GM12878 (cell line): ENCODE measurements around the gene NR3C1. TPM values are rescaled to one million over a fixed set of nuclear protein-coding genes. Genes with fewer than 3 reads are reported as not detected.

Experiments used
- CBX5 ChIP-seq: sonication (generic); IDR thresholded peaks from 2 replicates; pipeline ENCODE4 v1.6.1; 2016; ENCODE audit warnings: low read depth, moderate library complexity, mild to moderate bottlenecking, inconsistent platforms
- EP300 ChIP-seq, 2 experiments: fragments of 150-350 bp in 1 of 2; IDR thresholded peaks; 2 replicates each; pipeline ENCODE4 v1.6.1; 2011 to 2012; ENCODE audit warnings: low read depth in 2 of 2, low read length in 2 of 2, borderline replicate concordance in 1 of 2, improper control_type of control experiment in 1 of 2, inconsistent platforms in 1 of 2; ENCODE audit not compliant: control insufficient read depth in 1 of 2
- IRF4 ChIP-seq: IDR thresholded peaks from 2 replicates; pipeline ENCODE4 v1.6.1; 2011; ENCODE audit warnings: low read depth, low read length
- NR2F1 ChIP-seq: fragments of 450-650 bp; conservative IDR thresholded peaks from 2 replicates; pipeline ENCODE4 v1.6.1; 2017; ENCODE audit warnings: mild to moderate bottlenecking
- SMARCA5 ChIP-seq: fragments of 450-650 bp; IDR thresholded peaks from 2 replicates; pipeline ENCODE4 v1.6.1; 2017; ENCODE audit warnings: mild to moderate bottlenecking
- ZBTB40 ChIP-seq: fragments of 450-650 bp; IDR thresholded peaks from 2 replicates; pipeline ENCODE4 v1.6.1; 2016; ENCODE audit warnings: mild to moderate bottlenecking, moderate library complexity, borderline replicate concordance
- polyA plus RNA-seq, 11 experiments: library from polyadenylated mRNA; depleted of rRNA in 4 of 11; unstranded in 6 of 11; stranded (reverse) in 5 of 11; fragments of >200 nt; fragmentation: Nextera tagmentation in 4 of 11; fragmentation: Illumina TruSeq in 1 of 11; extraction: Ambion mirVana in 4 of 11; extraction: Trizol in 1 of 11; gene quantifications; 1 replicate in 1 of 11; 2 replicates in 10 of 11; pipeline versions ENCODE4 v1.2.1 to v1.2.3, GENCODE V29; 2011 to 2016; ENCODE audit warnings: inconsistent platforms in 2 of 11, missing spikeins in 2 of 11, low read depth in 1 of 11
- small RNA-seq: library from RNA; depleted of rRNA; stranded (forward); fragments of <200 nt; gene quantifications from one replicate; pipeline ENCODE3, GENCODE V24; 2014
- total RNA-seq, 4 experiments: library from RNA; depleted of rRNA in 3 of 4; stranded (reverse); fragments of >200 nt in 3 of 4; fragmentation: Illumina TruSeq in 1 of 4; extraction: Trizol in 1 of 4; gene quantifications; 2 replicates each; pipeline versions ENCODE4 v1.2.1 to v1.2.3, GENCODE V29; 2013 to 2021
- TF ChIP-seq, protein P1 (sequence below): fragments of 450-650 bp; formaldehyde crosslinking; IDR thresholded peaks from 2 replicates; pipeline ENCODE4 v1.4.0; 2022; ENCODE audit warnings: mild to moderate bottlenecking, moderate library complexity

The NR3C1 gene
- total and polyA plus RNA-seq, 10 of the 15 experiments (the other 5 are each of a cell fraction or from before 2014, with no cell fraction given), result 49.7 to 141 (median 109) TPM

GRCh38 chr5:143228597-143229293 lies 174.7 kb downstream of the NR3C1 start (continued):
- TF ChIP-seq, protein P1, sequence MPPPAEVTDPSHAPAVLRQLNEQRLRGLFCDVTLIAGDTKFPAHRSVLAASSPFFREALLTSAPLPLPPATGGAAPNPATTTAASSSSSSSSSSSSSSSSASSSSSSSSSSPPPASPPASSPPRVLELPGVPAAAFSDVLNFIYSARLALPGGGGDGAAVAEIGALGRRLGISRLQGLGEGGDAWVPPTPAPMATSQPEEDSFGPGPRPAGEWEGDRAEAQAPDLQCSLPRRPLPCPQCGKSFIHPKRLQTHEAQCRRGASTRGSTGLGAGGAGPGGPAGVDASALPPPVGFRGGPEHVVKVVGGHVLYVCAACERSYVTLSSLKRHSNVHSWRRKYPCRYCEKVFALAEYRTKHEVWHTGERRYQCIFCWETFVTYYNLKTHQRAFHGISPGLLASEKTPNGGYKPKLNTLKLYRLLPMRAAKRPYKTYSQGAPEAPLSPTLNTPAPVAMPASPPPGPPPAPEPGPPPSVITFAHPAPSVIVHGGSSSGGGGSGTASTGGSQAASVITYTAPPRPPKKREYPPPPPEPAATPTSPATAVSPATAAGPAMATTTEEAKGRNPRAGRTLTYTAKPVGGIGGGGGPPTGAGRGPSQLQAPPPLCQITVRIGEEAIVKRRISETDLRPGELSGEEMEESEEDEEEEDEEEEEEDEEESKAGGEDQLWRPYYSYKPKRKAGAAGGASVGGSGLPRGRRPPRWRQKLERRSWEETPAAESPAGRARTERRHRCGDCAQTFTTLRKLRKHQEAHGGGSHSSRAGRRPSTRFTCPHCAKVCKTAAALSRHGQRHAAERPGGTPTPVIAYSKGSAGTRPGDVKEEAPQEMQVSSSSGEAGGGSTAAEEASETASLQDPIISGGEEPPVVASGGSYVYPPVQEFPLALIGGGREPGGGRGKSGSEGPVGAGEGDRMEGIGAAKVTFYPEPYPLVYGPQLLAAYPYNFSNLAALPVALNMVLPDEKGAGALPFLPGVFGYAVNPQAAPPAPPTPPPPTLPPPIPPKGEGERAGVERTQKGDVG (CRISPR knock-in tag), result no peak
- TF ChIP-seq CBX5 (no peak), IRF4 (0 out of 2 replicates have a peak, but pooled peaks have one; percentile 2), SMARCA5 (0 out of 2 replicates have a peak, but pooled peaks have one; percentile 33), EP300 (IDR thresholded peaks at IDR 0.05; ENCODE audit: borderline replicate concordance in 1 of 2, control insufficient read depth in 1 of 2, low read depth in 2 of 2, low read length in 2 of 2) (0 out of 4 replicates have a peak, but pooled peaks of 1 of the 2 experiments have one; percentile 9), NR2F1 (peak; percentile 84; the same call in 1 of the 2 replicates), ZBTB40 (no peak)

Small RNA genes lying within 50 kb of the gene (small RNA-seq; reads per million reads assigned to genes)
- gene AC091925.2, result not detected
